PC-9 (cell line): ENCODE results near the gene APOA4.

Experiments
- EZH2 ChIP-seq: fragments of 200-600 bp; sonication (generic); IDR thresholded peaks from 2 replicates; pipeline ENCODE4 v1.8.0; 2017; ENCODE audit warnings: antibody characterized with exemption, low read depth
- TF ChIP-seq, protein P1 (sequence below): fragments of 200-600 bp; sonication (generic); conservative IDR thresholded peaks from 2 replicates; pipeline ENCODE4 v1.6.1; 2017; ENCODE audit warnings: mixed run types, antibody characterized with exemption, mild to moderate bottlenecking, moderate library complexity

DNA sequence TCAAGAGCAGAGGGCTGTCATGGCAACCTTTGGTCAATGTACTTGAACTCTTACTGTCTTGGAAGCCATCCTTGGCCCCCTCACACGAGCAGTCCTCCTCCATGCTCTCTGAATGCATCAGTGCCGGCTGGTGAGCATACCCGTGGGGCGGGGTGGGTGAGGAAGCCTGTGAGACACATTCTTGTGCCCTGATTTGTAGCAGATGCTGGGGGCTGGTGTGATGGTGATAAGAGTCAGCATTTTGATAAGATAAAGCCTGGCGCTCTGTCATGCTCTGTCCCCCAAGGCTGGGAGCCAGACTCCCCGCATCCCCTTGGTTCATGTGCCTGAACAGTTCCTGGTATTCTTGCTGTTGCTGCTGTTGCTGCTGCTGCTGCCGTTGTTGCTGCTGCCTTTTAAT is 34.8 kb upstream of the APOA4 start:
- TF ChIP-seq, protein P1, sequence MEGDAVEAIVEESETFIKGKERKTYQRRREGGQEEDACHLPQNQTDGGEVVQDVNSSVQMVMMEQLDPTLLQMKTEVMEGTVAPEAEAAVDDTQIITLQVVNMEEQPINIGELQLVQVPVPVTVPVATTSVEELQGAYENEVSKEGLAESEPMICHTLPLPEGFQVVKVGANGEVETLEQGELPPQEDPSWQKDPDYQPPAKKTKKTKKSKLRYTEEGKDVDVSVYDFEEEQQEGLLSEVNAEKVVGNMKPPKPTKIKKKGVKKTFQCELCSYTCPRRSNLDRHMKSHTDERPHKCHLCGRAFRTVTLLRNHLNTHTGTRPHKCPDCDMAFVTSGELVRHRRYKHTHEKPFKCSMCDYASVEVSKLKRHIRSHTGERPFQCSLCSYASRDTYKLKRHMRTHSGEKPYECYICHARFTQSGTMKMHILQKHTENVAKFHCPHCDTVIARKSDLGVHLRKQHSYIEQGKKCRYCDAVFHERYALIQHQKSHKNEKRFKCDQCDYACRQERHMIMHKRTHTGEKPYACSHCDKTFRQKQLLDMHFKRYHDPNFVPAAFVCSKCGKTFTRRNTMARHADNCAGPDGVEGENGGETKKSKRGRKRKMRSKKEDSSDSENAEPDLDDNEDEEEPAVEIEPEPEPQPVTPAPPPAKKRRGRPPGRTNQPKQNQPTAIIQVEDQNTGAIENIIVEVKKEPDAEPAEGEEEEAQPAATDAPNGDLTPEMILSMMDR = no peak
- TF ChIP-seq EZH2 = no peak
